HepG2 (cell line): ENCODE measurements around the gene CIAO3. TPM values are rescaled to one million over a fixed set of nuclear protein-coding genes. Genes with fewer than 3 reads are reported as not detected.

Experiments
- ATAC-seq: fragments of 200-7000 bp; cut with Tn5 transposase; 3 replicates; pipeline ENCODE4 v1.9.1; 2020; ENCODE audit warnings: mild to moderate bottlenecking, moderate library complexity
- BruUV-seq: library from RNA; stranded (reverse); fragments of 400-500 nt; replicated peaks from 2 replicates; lab custom pipeline; 2021; lab: Mats Ljungman, UMichigan
- CTCF ChIA-PET: fragments of 300-600 bp; formaldehyde crosslinking; extraction: SDS; loops from one replicate; lab custom pipeline; 2021; ENCODE audit warnings: low total read pairs, inconsistent platforms, low intra/inter-chr PET ratio; lab: Yijun Ruan, JAX
- POLR2A ChIA-PET: fragments of 350-600 bp; sonication (Branson Sonifier 250); formaldehyde crosslinking; loops from one replicate; lab custom pipeline; 2020; ENCODE audit warnings: antibody characterized with exemption, inconsistent platforms; lab: Yijun Ruan, JAX
- DNase-seq: peaks from one replicate; pipeline ENCODE4 v3.0.0-alpha.2; 2015; ENCODE audit warnings: low spot score
- FAIRE-seq: peaks from 3 replicates; lab custom pipeline; 2011; peaks lifted over from hg19 to GRCh38; lab: Jason Lieb, UNC
- H2AFZ ChIP-seq: one replicate; pipeline ENCODE4 v1.6.1; 2011; ENCODE audit warnings: low read length, inconsistent platforms
- H3K27ac ChIP-seq: fragments of 300-600 bp; 3 replicates; pipeline ENCODE4 v1.8.0; 2011; ENCODE audit warnings: mixed run types, mild to moderate bottlenecking, mixed read lengths, low read length, inconsistent platforms; ENCODE audit not compliant: insufficient read depth; ENCODE audit errors: extremely low read length
- H3K27me3 ChIP-seq, 2 experiments: fragments of 200-600 bp in 1 of 2; 2 replicates in 1 of 2; 3 replicates in 1 of 2; pipeline versions ENCODE4 v1.6.0 to v1.8.0; 2011; ENCODE audit warnings: low read length in 2 of 2, mild to moderate bottlenecking in 2 of 2, moderate library complexity in 2 of 2, inconsistent platforms in 1 of 2; ENCODE audit not compliant: insufficient read depth in 2 of 2, control insufficient read depth in 1 of 2
- H3K36me3 ChIP-seq, 2 experiments: fragments of 200-600 bp in 1 of 2; replicated peaks in 1 of 2; 2 replicates in 1 of 2; 3 replicates in 1 of 2; pipeline versions ENCODE4 v1.5.1 to v1.8.0; 2011; ENCODE audit warnings: low read length in 2 of 2, inconsistent platforms in 1 of 2; ENCODE audit not compliant: insufficient read depth in 2 of 2, control insufficient read depth in 1 of 2
- H3K4me1 ChIP-seq: 2 replicates; pipeline ENCODE4 v1.5.1; 2012; ENCODE audit warnings: low read length, inconsistent platforms; ENCODE audit not compliant: insufficient read depth
- H3K4me2 ChIP-seq: 2 replicates; pipeline ENCODE4 v1.6.0; 2011; ENCODE audit warnings: low read depth, low read length, inconsistent platforms
- H3K4me3 ChIP-seq, 3 experiments: fragments of 200-600 bp in 1 of 3; sonication (generic), shearing (Covaris generic) in 1 of 3; replicated peaks in 1 of 3; 2 replicates each; pipeline ENCODE4 v1.5.1; 2011 to 2016; ENCODE audit warnings: low read length in 3 of 3, inconsistent platforms in 2 of 3, low read depth in 2 of 3, mild to moderate bottlenecking in 2 of 3, control low read depth in 1 of 3, mixed read lengths in 1 of 3; ENCODE audit not compliant: insufficient read depth in 1 of 3
- H3K79me2 ChIP-seq: one replicate; pipeline ENCODE4 v1.6.1; 2011; ENCODE audit warnings: low read length, inconsistent platforms; ENCODE audit not compliant: insufficient read depth
- H3K9ac ChIP-seq: 2 replicates; pipeline ENCODE4 v1.6.0; 2011; ENCODE audit warnings: mild to moderate bottlenecking, low read depth, low read length, inconsistent platforms; ENCODE audit not compliant: insufficient read depth
- H3K9me3 ChIP-seq: 2 replicates; pipeline ENCODE4 v1.5.1; 2012; ENCODE audit warnings: mild to moderate bottlenecking, low read length
- H4K20me1 ChIP-seq: 2 replicates; pipeline ENCODE4 v1.6.0; 2011; ENCODE audit warnings: inconsistent platforms, mild to moderate bottlenecking, low read length, moderate library complexity; ENCODE audit not compliant: insufficient read depth
- AKAP8 ChIP-seq: sonication (generic); formaldehyde crosslinking; IDR thresholded peaks from 2 replicates; pipeline ENCODE4 v1.5.1; 2020; ENCODE audit warnings: mild to moderate bottlenecking, missing genetic modification reagents
- GABPB1 ChIP-seq: IDR thresholded peaks from 2 replicates; pipeline ENCODE4 v1.6.1; 2016; ENCODE audit warnings: mild to moderate bottlenecking, missing genetic modification reagents, moderate library complexity, missing compliant biosample characterization
- KDM2A ChIP-seq: sonication (generic); formaldehyde crosslinking; IDR thresholded peaks from 2 replicates; pipeline ENCODE4 v1.4.0; 2020; ENCODE audit warnings: low read depth, missing genetic modification reagents, borderline replicate concordance
- MAZ ChIP-seq, 2 experiments: sonication (generic) in 1 of 2; formaldehyde crosslinking in 1 of 2; IDR thresholded peaks; 2 replicates each; pipeline versions ENCODE4 v1.5.0 to v1.6.1; 2012 to 2020; ENCODE audit warnings: low read depth in 2 of 2, mild to moderate bottlenecking in 2 of 2, borderline replicate concordance in 1 of 2, improper control_type of control experiment in 1 of 2, low read length in 1 of 2, missing genetic modification reagents in 1 of 2, moderate library complexity in 1 of 2
- MXI1 ChIP-seq: IDR thresholded peaks from 3 replicates; pipeline ENCODE4 v1.6.1; 2012; ENCODE audit warnings: low read depth, low read length, inconsistent platforms, borderline replicate concordance
- MYC ChIP-seq: sonication (generic); formaldehyde crosslinking; IDR thresholded peaks from 2 replicates; pipeline ENCODE4 v1.9.0; 2021; ENCODE audit warnings: missing genetic modification reagents, borderline replicate concordance
- PCBP1 ChIP-seq: fragments of 200-400 bp; formaldehyde crosslinking; IDR thresholded peaks from 2 replicates; pipeline ENCODE4 v1.6.1; 2017; ENCODE audit warnings: mild to moderate bottlenecking, low read depth, low read length, borderline replicate concordance
- PHF8 ChIP-seq: sonication (generic); formaldehyde crosslinking; IDR thresholded peaks from 2 replicates; pipeline ENCODE4 v1.5.0; 2020; ENCODE audit warnings: missing genetic modification reagents
- RAD51 ChIP-seq: fragments of 450-650 bp; IDR thresholded peaks from 2 replicates; pipeline ENCODE4 v1.6.1; 2016; ENCODE audit warnings: borderline replicate concordance
- SAP130 ChIP-seq: IDR thresholded peaks from 2 replicates; pipeline ENCODE4 v1.6.1; 2016; ENCODE audit warnings: low read depth
- TBX2 ChIP-seq: sonication (generic); formaldehyde crosslinking; IDR thresholded peaks from 2 replicates; pipeline ENCODE4 v1.5.0; 2020; ENCODE audit warnings: missing genetic modification reagents, mild to moderate bottlenecking, borderline replicate concordance
- ZNF556 ChIP-seq: sonication (generic); formaldehyde crosslinking; IDR thresholded peaks from 2 replicates; pipeline ENCODE4 v1.4.0; 2020; ENCODE audit warnings: mild to moderate bottlenecking, missing genetic modification reagents, borderline replicate concordance
- ZSCAN21 ChIP-seq: sonication (generic); formaldehyde crosslinking; IDR thresholded peaks from 2 replicates; pipeline ENCODE4 v1.8.0; 2022; ENCODE audit warnings: mild to moderate bottlenecking, missing genetic modification reagents, moderate library complexity, borderline replicate concordance
- WGBS: methylation state at CpG from one replicate; pipeline ENCODE4 v1.1.6; 2017; ENCODE audit warnings: low lambda C conversion rate; 5-methylcytosine and 5-hydroxymethylcytosine counted together
- in situ Hi-C: cut with HindIII; loops from 2 replicates; pipeline ENCODE4 v1.10.0; 2017; ENCODE audit warnings: low pct_unique_long_range_greater_than_20kb; ENCODE audit not compliant: extremely low pct_ligation_motif_present
- intact Hi-C: fragments of 100-400 bp; cut with micrococcal nuclease; formaldehyde crosslinking; loops from one replicate; pipeline ENCODE4 v1.10.0; 2022; ENCODE audit not compliant: unreplicated experiment
- polyA plus RNA-seq, 8 experiments: library from polyadenylated mRNA; depleted of rRNA in 3 of 8; stranded (reverse) in 7 of 8; unstranded in 1 of 8; fragments of >200 nt; fragmentation: Illumina TruSeq in 4 of 8; extraction: Trizol in 4 of 8; gene quantifications; 2 replicates each; pipeline versions ENCODE4 v1.2.1 to v1.2.3, GENCODE V29; 2011 to 2016; ENCODE audit warnings: low read depth in 4 of 8, missing spikeins in 1 of 8, mixed read lengths in 1 of 8; ENCODE audit not compliant: insufficient read depth in 1 of 8
- total RNA-seq, 5 experiments: library from RNA; depleted of rRNA; stranded (reverse); fragments of >200 nt; fragmentation: Illumina TruSeq; extraction: Trizol; gene quantifications; 2 replicates each; pipeline ENCODE4 v1.2.3, GENCODE V29; 2016; ENCODE audit warnings: low read depth in 1 of 5
- TF ChIP-seq, protein P1 (sequence below): sonication (generic); formaldehyde crosslinking; IDR thresholded peaks from 2 replicates; pipeline ENCODE4 v1.4.0; 2020; ENCODE audit warnings: missing genetic modification reagents
- TF ChIP-seq, protein P2 (sequence below): sonication (generic); formaldehyde crosslinking; IDR thresholded peaks from 2 replicates; pipeline ENCODE4 v1.4.0; 2020; ENCODE audit warnings: missing genetic modification reagents
- TF ChIP-seq, protein P3 (sequence below): IDR thresholded peaks from 2 replicates; pipeline ENCODE4 v1.6.1; 2012; ENCODE audit warnings: inconsistent platforms

CIAO3 gene
- total and polyA plus RNA-seq, 2 of the 13 experiments (the other 11 are each of a cell fraction or from before 2014, with no cell fraction given) = 21.7 to 25.0 TPM

DNA sequence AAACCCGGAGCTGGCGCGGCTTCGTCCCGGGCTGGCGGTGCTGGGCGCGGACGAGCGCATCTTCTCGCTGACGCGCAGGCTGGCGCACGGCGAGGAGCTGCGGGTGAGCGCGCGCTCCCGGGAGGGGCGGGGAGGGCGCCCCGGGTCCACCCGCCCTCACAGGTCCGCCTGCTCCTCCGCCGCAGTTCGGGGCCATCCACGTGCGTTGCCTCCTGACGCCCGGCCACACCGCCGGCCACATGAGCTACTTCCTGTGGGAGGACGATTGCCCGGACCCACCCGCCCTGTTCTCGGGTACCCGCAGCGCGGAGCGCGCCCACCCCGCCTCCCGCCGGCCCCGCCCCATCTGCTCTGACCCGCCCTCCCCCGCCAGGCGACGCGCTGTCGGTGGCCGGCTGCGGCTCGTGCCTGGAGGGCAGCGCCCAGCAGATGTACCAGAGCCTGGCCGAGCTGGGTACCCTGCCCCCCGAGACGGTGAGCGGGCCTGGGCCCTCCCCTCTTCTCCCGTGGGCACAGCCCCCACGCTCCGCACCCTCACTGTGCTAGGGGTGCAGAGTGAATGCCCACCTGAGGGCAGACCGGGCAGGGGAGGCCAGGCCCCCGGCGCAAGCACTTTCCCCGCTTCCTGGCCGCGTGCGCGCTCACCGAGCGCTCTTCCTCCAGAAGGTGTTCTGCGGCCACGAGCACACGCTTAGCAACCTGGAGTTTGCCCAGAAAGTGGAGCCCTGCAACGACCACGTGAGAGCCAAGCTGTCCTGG is 12.5 kb downstream of the CIAO3 start:
- ATAC-seq = no peak; the same call in 2 of the 3 replicates
- Histone ChIP-seq H3K27me3 (peaks cover 0 to 3% of the 10 kb centered on the region in 2 experiments; a peak in 1 of 5 replicates), H3K79me2 (no peaks in the 10 kb centered on the region), H3K9ac (no peak overlapping the region), H3K27ac (no peak overlapping the region), H3K4me1 (peaks cover 11% of the 10 kb centered on the region), H2AFZ (no peak overlapping the region), H3K9me3 (no peaks in the 10 kb centered on the region), H3K4me2 (no peak overlapping the region), H3K4me3 (peak overlapping the region in 1 of 3 experiments; percentile 23; a peak in 2 of 6 replicates), H3K36me3 (peaks cover 1 to 6% of the 10 kb centered on the region in 2 experiments; a peak in 2 of 5 replicates), H4K20me1 (no peaks in the 10 kb centered on the region)
- in situ Hi-C loops = no loop called here
- DNase-seq = no peak
- WGBS = 89% methylated on average over 47 of the region's 80 CpGs
- BruUV-seq = no TSS peak
- intact Hi-C loops = no loop called here
- ChIA-PET POLR2A (interaction anchor here (2.0 kb wide), 1 partner anchor 12 kb away, joined by 7 read pairs; no protein-coding TSS in a partner anchor), CTCF (no interaction called here)
- no peak for FAIRE-seq
- peak; percentile 62 for TF ChIP-seq SAP130 (CRISPR knock-in tag)
- TF ChIP-seq PHF8 (CRISPR knock-in tag) = no peak
- no peak for TF ChIP-seq RAD51
- TF ChIP-seq PCBP1 = 0 out of 2 replicates have a peak, but pooled peaks have one; percentile 18
- peak; percentile 69; the same call in 1 of the 2 replicates for TF ChIP-seq KDM2A (CRISPR knock-in tag)
- TF ChIP-seq, protein P1, sequence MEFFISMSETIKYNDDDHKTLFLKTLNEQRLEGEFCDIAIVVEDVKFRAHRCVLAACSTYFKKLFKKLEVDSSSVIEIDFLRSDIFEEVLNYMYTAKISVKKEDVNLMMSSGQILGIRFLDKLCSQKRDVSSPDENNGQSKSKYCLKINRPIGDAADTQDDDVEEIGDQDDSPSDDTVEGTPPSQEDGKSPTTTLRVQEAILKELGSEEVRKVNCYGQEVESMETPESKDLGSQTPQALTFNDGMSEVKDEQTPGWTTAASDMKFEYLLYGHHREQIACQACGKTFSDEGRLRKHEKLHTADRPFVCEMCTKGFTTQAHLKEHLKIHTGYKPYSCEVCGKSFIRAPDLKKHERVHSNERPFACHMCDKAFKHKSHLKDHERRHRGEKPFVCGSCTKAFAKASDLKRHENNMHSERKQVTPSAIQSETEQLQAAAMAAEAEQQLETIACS = peak; percentile 74
- TF ChIP-seq AKAP8 (CRISPR knock-in tag) = peak; percentile 82
- no peak for TF ChIP-seq MAZ (IDR thresholded peaks at IDR 0.05; ENCODE audit: borderline replicate concordance, low read depth, low read length)
- peak; percentile 29; the same call in 1 of the 2 replicates for TF ChIP-seq MAZ (CRISPR knock-in tag; IDR thresholded peaks at IDR 0.05; ENCODE audit: low read depth)
- TF ChIP-seq, protein P2, sequence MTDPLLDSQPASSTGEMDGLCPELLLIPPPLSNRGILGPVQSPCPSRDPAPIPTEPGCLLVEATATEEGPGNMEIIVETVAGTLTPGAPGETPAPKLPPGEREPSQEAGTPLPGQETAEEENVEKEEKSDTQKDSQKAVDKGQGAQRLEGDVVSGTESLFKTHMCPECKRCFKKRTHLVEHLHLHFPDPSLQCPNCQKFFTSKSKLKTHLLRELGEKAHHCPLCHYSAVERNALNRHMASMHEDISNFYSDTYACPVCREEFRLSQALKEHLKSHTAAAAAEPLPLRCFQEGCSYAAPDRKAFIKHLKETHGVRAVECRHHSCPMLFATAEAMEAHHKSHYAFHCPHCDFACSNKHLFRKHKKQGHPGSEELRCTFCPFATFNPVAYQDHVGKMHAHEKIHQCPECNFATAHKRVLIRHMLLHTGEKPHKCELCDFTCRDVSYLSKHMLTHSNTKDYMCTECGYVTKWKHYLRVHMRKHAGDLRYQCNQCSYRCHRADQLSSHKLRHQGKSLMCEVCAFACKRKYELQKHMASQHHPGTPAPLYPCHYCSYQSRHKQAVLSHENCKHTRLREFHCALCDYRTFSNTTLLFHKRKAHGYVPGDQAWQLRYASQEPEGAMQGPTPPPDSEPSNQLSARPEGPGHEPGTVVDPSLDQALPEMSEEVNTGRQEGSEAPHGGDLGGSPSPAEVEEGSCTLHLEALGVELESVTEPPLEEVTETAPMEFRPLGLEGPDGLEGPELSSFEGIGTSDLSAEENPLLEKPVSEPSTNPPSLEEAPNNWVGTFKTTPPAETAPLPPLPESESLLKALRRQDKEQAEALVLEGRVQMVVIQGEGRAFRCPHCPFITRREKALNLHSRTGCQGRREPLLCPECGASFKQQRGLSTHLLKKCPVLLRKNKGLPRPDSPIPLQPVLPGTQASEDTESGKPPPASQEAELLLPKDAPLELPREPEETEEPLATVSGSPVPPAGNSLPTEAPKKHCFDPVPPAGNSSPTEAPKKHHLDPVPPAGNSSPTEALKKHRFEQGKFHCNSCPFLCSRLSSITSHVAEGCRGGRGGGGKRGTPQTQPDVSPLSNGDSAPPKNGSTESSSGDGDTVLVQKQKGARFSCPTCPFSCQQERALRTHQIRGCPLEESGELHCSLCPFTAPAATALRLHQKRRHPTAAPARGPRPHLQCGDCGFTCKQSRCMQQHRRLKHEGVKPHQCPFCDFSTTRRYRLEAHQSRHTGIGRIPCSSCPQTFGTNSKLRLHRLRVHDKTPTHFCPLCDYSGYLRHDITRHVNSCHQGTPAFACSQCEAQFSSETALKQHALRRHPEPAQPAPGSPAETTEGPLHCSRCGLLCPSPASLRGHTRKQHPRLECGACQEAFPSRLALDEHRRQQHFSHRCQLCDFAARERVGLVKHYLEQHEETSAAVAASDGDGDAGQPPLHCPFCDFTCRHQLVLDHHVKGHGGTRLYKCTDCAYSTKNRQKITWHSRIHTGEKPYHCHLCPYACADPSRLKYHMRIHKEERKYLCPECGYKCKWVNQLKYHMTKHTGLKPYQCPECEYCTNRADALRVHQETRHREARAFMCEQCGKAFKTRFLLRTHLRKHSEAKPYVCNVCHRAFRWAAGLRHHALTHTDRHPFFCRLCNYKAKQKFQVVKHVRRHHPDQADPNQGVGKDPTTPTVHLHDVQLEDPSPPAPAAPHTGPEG (CRISPR knock-in tag) = no peak
- TF ChIP-seq, protein P3, sequence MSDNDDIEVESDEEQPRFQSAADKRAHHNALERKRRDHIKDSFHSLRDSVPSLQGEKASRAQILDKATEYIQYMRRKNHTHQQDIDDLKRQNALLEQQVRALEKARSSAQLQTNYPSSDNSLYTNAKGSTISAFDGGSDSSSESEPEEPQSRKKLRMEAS = peak; percentile 62
- peak; percentile 50; the same call in 1 of the 2 replicates for TF ChIP-seq MYC
- 0 out of 2 replicates have a peak, but pooled peaks have one; percentile 14 for TF ChIP-seq ZSCAN21 (CRISPR knock-in tag)
- no peak for TF ChIP-seq ZNF556
- peak; percentile 16; the same call in 1 of the 2 replicates for TF ChIP-seq TBX2 (CRISPR knock-in tag)
- 0 out of 3 replicates have a peak, but pooled peaks have one; percentile 23 for TF ChIP-seq MXI1
- peak; percentile 70 for TF ChIP-seq GABPB1
